ENCODE results near the gene SLC12A9.

- TF ChIP-seq, protein P1, sequence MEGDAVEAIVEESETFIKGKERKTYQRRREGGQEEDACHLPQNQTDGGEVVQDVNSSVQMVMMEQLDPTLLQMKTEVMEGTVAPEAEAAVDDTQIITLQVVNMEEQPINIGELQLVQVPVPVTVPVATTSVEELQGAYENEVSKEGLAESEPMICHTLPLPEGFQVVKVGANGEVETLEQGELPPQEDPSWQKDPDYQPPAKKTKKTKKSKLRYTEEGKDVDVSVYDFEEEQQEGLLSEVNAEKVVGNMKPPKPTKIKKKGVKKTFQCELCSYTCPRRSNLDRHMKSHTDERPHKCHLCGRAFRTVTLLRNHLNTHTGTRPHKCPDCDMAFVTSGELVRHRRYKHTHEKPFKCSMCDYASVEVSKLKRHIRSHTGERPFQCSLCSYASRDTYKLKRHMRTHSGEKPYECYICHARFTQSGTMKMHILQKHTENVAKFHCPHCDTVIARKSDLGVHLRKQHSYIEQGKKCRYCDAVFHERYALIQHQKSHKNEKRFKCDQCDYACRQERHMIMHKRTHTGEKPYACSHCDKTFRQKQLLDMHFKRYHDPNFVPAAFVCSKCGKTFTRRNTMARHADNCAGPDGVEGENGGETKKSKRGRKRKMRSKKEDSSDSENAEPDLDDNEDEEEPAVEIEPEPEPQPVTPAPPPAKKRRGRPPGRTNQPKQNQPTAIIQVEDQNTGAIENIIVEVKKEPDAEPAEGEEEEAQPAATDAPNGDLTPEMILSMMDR (IDR thresholded peaks at IDR 0.05; ENCODE audit: low read length): no peak
- no peak for TF ChIP-seq EZH2 (IDR thresholded peaks at IDR 0.05; ENCODE audit: borderline replicate concordance, low read length)
These were observed 47.7 kb upstream of the SLC12A9 start for GRCh38 chr7:100804681-100805431.
